ENCODE data around the gene MRNIP. TPM values are rescaled to one million over a fixed set of nuclear protein-coding genes. Genes with fewer than 3 reads are reported as not detected.
"Not testable (repeated sequence)": the region's sequence is repeated elsewhere in the genome, so short reads cannot be mapped to it uniquely, and the experiment has no call there.

Gene MRNIP
- total RNA-seq, 2 experiments from 2014 or later: 19.4 to 19.7 TPM

DNA sequence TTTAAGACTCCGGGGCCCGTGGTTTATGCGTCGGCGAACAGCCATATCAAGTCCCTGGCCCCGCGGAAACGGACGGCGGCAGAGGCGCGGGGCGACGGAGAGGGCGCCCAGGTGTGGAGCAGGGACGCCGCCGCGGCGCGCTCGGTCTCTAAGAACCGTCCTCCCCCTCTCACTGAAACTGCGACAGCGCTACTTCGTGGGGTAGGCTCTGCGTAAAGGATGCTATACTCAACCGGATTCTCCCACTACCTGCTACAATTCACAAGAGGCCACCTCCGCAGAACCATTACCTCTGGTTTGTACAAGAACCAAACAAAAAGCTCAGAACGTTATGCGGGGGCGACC is 404 bp downstream of the MRNIP start:
- intact Hi-C loops (cut with DNase I, micrococcal nuclease): loop anchor here (1.0 to 2.0 kb wide), 13 partner anchors 22 to 636 kb away; partner anchors contain the start of genes TBC1D9B (in 2 of the 2), CANX (in 1 of the 2), CNOT6 (in 1 of the 2) and HNRNPH1 (in 1 of the 2)
- CTCF ChIA-PET: interaction anchor here (0.5 to 1.6 kb wide), 4 partner anchors 13 to 234 kb away, joined by 3 to 12 read pairs (median 3); no protein-coding TSS in a partner anchor
- ATAC-seq: peak; percentile 62
- Mint-ChIP-seq H3K36me3 (ENCODE audit: low read depth) (peaks cover 14% of the 10 kb centered on the region), H3K4me1 (peaks cover 6% of the 10 kb centered on the region), H3K4me3 (peak overlapping the region; percentile 84), H3K9me3 (ENCODE audit: low read depth) (no peaks in the 10 kb centered on the region), H3K27me3 (no peaks in the 10 kb centered on the region), H3K27ac (peak overlapping the region; percentile 85)
- peak; percentile 66 for DNase-seq
- POLR2A ChIA-PET: interaction anchor here (0.8 kb wide), 1 partner anchor 245 kb away, joined by 3 read pairs; no protein-coding TSS in a partner anchor

DNA sequence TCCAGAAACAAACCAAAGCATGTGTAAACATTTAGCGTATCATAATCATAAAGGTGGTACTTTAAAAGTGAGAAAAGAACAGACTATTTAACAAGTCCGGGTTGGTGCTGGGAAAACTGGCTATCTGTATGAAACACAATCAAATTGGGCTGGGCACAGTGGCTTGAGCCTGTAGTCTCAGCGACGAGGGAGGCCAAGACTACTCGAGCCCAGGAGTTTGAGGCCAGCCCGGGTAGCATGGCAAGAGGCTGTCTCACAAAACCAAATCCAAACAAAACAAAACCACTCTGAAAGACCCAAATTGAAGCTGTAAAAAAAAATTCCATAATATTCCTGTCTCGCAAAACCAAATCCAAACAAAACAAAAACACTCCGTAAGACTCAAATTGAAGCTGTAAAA is 4.3 kb downstream of the MRNIP start:
- DNase-seq: no peak
- no peaks in the 10 kb centered on the region for H3K9me3 Mint-ChIP-seq (ENCODE audit: low read depth)
- no peak overlapping the region for H3K4me3 Mint-ChIP-seq
- ChIA-PET POLR2A (no interaction called here), CTCF (no interaction called here)
- H3K4me1 Mint-ChIP-seq: peaks cover 6% of the 10 kb centered on the region
- no peak overlapping the region for H3K27ac Mint-ChIP-seq
- intact Hi-C loops (cut with DNase I, micrococcal nuclease): no loop called here
- peaks cover 12% of the 10 kb centered on the region for H3K36me3 Mint-ChIP-seq (ENCODE audit: low read depth)
- ATAC-seq: no peak
- H3K27me3 Mint-ChIP-seq: no peaks in the 10 kb centered on the region

DNA sequence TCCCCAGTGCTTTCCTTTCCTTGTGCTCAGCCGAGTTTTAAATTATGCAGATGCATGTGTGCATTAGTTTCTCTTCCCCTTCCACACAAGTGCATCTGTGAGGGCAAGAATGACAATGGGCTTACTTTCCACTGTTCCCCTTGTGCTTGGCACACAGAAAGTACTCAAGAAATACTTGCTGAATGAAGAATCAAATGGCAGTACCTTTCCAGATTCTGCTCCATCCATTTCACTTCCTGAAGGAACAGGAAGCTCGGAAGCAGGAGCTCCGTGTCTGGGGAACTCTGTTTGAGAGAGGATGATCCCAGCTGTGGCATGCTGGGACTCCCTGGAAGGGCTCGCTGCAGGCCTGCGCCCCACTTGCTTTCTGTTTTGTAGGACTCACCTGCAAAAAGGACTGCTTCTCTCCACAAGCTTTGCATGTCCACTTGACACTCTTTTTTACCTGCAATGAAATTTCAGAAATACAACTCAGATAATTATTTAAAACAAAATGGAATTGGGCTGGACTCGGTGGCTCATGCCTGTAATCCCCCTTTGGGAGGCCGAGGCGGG is 5.5 kb downstream of the MRNIP start:
- Mint-ChIP-seq H3K36me3 (ENCODE audit: low read depth) (peaks cover 12% of the 10 kb centered on the region), H3K4me1 (peaks cover 6% of the 10 kb centered on the region), H3K4me3 (no peak overlapping the region), H3K9me3 (ENCODE audit: low read depth) (no peaks in the 10 kb centered on the region), H3K27me3 (no peaks in the 10 kb centered on the region), H3K27ac (no peak overlapping the region)
- intact Hi-C loops (cut with DNase I, micrococcal nuclease): no loop called here
- POLR2A ChIA-PET: no interaction called here
- DNase-seq (no peak), ATAC-seq (no peak)
- CTCF ChIA-PET: interaction anchor here (0.6 kb wide), 2 partner anchors 55 to 159 kb away, joined by 3 read pairs; no protein-coding TSS in a partner anchor

DNA sequence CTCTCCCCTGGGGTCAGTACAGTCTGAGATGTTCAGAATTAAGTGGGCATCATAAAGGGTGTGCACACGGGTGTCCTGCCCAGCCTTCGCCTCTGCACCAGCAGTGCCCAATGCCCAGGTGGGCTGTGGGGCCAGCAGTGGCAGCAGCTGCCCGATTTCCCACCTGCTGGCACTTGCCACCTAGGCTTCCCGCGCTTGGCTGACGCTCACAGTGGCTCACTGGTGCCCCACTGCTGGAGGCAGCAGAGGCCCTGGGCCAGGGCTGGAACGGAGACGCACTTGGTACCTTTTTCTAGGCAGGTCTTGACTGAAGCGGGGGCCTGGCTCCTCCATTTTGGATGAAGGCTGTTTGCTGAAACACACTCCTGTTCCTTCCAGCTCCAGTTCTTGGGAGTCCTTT is 17.0 kb downstream of the MRNIP start:
- POLR2A ChIA-PET: no interaction called here

DNA sequence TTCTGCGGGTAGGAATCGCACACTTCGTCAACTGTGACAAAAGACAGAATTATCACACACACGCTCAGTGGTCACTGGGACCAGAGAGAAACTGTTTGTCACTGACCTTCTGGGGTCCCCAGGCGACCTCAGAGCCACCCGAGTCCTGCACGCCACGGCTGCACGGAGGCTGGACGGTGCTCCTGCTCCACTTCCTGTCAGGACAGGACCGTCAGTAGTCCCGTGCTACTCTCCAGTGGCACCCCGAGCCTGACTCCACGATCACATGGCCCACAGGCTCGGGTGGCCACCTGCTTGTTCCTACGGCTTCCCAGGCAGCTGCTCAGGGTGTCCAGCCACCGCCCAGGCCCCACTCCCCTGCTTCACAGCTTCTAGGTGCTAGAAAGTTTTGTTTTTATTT is 17.9 kb downstream of the MRNIP start:
- Mint-ChIP-seq H3K4me1 (peaks cover 16% of the 10 kb centered on the region), H3K27ac (no peak overlapping the region), H3K4me3 (no peak overlapping the region), H3K27me3 (no peaks in the 10 kb centered on the region), H3K36me3 (ENCODE audit: low read depth) (peaks cover 33% of the 10 kb centered on the region), H3K9me3 (ENCODE audit: low read depth) (peaks cover 5% of the 10 kb centered on the region)
- intact Hi-C loops (cut with DNase I, micrococcal nuclease): no loop called here
- ChIA-PET POLR2A (no interaction called here), CTCF (interaction anchor here (0.7 kb wide), 1 partner anchor 10 kb away, joined by 3 read pairs; no protein-coding TSS in a partner anchor)
- DNase-seq (no peak), ATAC-seq (no peak)

More for the DNA sequence above, 17.0 kb downstream of the MRNIP start:
- intact Hi-C loops (cut with DNase I, micrococcal nuclease): no loop called here
- H3K27ac Mint-ChIP-seq: peak overlapping the region; percentile 10
- H3K27me3 Mint-ChIP-seq: no peaks in the 10 kb centered on the region
- peaks cover 7% of the 10 kb centered on the region for H3K4me1 Mint-ChIP-seq
- no peak for ATAC-seq
- H3K36me3 Mint-ChIP-seq (ENCODE audit: low read depth): peaks cover 31% of the 10 kb centered on the region
- CTCF ChIA-PET: no interaction called here
- DNase-seq: no peak
- H3K9me3 Mint-ChIP-seq (ENCODE audit: low read depth): peaks cover 8% of the 10 kb centered on the region
- no peak overlapping the region for H3K4me3 Mint-ChIP-seq

DNA sequence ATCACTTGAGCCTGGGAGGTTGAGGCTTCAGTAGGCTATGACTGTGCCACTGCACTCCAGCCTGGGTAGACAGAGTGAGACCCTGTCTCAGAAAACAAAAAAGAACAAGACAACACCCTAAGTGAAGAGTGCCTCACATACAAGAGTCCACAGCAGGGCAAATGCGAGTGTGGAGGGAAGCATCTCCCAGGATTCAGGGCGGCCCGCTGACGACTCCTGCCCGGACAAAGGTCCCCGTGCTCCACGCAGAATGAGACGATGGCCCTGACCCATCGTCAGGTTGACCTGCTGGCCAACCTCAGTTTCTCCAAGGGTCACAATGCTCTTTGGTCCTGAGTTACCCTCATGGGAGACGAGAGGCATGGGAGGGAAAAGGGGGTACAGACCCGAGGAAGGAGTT is 18.3 kb downstream of the MRNIP start:
- intact Hi-C loops (cut with DNase I, micrococcal nuclease): no loop called here
- ChIA-PET CTCF (no interaction called here), POLR2A (no interaction called here)
- ATAC-seq: no peak
- no peak overlapping the region for H3K27ac Mint-ChIP-seq
- H3K4me3 Mint-ChIP-seq: no peak overlapping the region
- H3K36me3 Mint-ChIP-seq (ENCODE audit: low read depth): peaks cover 36% of the 10 kb centered on the region
- peaks cover 17% of the 10 kb centered on the region for H3K4me1 Mint-ChIP-seq
- H3K27me3 Mint-ChIP-seq: no peaks in the 10 kb centered on the region
- H3K9me3 Mint-ChIP-seq (ENCODE audit: low read depth): peaks cover 3% of the 10 kb centered on the region
- no peak for DNase-seq

DNA sequence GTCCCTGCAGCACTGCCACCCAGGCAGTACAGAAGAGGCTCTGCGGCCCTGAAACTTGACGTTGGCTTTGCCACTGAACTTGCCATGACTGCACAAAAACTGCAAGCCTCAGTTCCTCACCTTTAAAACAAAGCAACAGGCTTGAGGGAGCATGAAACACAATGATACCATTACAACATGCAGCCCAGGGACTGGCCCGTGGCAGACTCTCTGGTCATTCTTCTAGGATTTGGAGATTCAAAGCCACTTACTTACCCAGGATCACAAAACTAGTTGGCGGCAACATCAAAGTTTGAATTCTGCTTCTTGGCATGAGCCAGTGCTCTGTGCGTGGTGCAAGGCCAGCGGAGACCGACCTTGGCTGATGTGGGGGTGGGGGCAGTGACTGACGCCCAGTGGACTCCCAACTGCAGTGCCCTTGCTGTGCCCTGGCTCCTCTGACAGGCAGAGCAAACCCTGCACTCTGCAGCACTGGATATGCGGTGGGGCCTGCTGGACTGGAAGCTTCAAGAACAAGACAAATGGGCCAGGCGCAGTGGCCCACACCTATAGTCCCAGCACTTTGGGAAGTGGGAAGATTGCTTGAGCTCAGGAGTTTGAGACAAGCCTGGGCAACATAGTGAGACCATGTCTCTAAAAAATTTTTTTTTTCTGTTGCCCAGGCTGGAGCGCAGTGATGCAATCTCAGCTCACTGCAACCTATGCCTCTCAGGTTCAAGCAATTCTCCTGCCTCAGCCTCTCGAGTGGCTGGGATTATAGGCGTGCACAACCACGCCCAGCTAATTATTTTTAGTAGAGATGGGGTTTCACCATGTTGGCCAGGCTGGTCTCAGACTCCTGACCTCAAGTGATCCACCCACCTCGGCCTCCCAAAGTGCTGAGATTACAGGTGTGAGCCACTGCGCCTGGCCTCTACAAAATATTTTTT is 19.0 kb downstream of the MRNIP start:
- Mint-ChIP-seq H3K36me3 (ENCODE audit: low read depth) (peaks cover 32% of the 10 kb centered on the region), H3K27me3 (no peaks in the 10 kb centered on the region)

DNA sequence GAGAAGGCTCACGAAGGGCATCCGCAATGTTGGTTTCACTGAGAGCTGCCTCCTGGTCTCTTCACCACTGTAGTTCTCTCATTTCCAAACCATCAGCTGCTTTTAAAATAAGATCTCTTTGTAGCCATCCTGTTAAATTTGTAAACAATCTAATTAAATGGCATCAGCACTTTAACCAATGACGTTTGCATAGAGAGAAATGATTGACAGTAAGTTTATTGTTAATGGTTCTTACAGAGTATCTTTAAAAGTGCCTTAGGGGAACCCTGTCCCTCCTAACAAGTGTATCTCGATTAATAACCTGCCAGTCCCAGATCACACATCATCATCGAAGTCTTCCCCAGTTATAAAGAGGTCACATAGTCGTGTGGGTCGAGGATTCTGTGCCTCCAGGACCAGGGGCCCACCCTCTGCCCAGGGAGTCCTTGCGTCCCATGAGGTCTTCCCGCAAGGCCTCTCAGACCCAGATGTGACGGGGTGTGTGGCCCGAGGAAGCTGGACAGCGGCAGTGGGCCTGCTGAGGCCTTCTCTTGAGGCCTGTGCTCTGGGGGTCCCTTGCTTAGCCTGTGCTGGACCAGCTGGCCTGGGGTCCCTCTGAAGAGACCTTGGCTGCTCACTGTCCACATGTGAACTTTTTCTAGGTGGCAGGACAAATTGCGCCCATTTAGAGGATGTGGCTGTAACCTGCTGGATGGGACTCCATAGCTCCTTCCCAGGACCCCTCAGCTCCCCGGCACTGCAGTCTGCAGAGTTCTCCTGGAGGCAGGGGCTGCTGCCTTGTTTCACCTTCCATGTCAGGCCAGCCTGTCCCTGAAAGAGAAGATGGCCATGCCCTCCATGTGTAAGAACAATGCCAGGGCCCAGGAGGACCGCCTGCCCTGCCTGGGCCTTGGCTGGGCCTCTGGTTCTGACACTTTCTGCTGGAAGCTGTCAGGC is 21.3 kb downstream of the MRNIP start:
- H3K4me1 Mint-ChIP-seq: peaks cover 17% of the 10 kb centered on the region
- H3K27me3 Mint-ChIP-seq: no peaks in the 10 kb centered on the region
- H3K4me3 Mint-ChIP-seq: no peak overlapping the region
- ATAC-seq (no peak), DNase-seq (no peak)
- H3K9me3 Mint-ChIP-seq (ENCODE audit: low read depth): no peaks in the 10 kb centered on the region
- H3K36me3 Mint-ChIP-seq (ENCODE audit: low read depth): peaks cover 44% of the 10 kb centered on the region
- H3K27ac Mint-ChIP-seq: peak overlapping the region; percentile 89
- ChIA-PET POLR2A (interaction anchor here (1.0 kb wide), 1 partner anchor 10 kb away, joined by 4 read pairs; no protein-coding TSS in a partner anchor), CTCF (interaction anchor here (0.7 to 1.4 kb wide), 8 partner anchors 10 to 140 kb away, joined by 3 to 5 read pairs (median 4); partner anchors contain the start of gene SQSTM1)
- intact Hi-C loops (cut with DNase I, micrococcal nuclease): loop anchor here in 1 of 2 experiments (5.0 kb wide), 1 partner anchor 35 kb away; no protein-coding TSS in a partner anchor

More for the DNA sequence above, 19.0 kb downstream of the MRNIP start:
- Mint-ChIP-seq H3K4me1 (peaks cover 17% of the 10 kb centered on the region), H3K27ac (no peak overlapping the region), H3K9me3 (ENCODE audit: low read depth) (no peaks in the 10 kb centered on the region), H3K4me3 (no peak overlapping the region)
- ChIA-PET CTCF (no interaction called here), POLR2A (no interaction called here)
- DNase-seq (no peak), ATAC-seq (no peak)
- intact Hi-C loops (cut with DNase I, micrococcal nuclease): loop anchor here in 1 of 2 experiments (5.0 kb wide), 1 partner anchor 37 kb away; no protein-coding TSS in a partner anchor

DNA sequence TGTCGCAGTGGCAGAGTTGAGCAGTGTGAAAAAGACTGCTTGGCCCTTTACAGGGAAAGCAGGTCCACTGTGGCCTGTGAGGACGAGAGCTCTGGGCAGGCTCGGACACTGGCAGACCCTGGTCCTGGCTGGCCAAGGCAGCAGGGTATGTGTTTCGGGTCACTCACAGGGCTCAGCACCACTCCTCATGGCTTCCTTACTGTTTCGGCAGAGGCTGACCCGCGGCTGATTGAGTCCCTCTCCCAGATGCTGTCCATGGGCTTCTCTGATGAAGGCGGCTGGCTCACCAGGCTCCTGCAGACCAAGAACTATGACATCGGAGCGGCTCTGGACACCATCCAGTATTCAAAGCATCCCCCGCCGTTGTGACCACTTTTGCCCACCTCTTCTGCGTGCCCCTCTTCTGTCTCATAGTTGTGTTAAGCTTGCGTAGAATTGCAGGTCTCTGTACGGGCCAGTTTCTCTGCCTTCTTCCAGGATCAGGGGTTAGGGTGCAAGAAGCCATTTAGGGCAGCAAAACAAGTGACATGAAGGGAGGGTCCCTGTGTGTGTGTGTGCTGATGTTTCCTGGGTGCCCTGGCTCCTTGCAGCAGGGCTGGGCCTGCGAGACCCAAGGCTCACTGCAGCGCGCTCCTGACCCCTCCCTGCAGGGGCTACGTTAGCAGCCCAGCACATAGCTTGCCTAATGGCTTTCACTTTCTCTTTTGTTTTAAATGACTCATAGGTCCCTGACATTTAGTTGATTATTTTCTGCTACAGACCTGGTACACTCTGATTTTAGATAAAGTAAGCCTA is 22.2 kb downstream of the MRNIP start:
- peaks cover 47% of the 10 kb centered on the region for H3K36me3 Mint-ChIP-seq (ENCODE audit: low read depth)
- DNase-seq: peak; percentile 79
- ChIA-PET POLR2A (interaction anchor here (1.0 kb wide), 1 partner anchor 9 kb away, joined by 4 read pairs; no protein-coding TSS in a partner anchor), CTCF (interaction anchor here (0.7 to 1.4 kb wide), 8 partner anchors 9 to 139 kb away, joined by 3 to 5 read pairs (median 4); partner anchors contain the start of gene SQSTM1)
- intact Hi-C loops (cut with DNase I, micrococcal nuclease): loop anchor here (1.0 to 5.0 kb wide), 3 partner anchors 22 to 34 kb away; partner anchors contain the start of gene MRNIP (in 1 of the 2)
- H3K27me3 Mint-ChIP-seq: no peaks in the 10 kb centered on the region
- peak; percentile 98 for ATAC-seq
- H3K27ac Mint-ChIP-seq: peak overlapping the region; percentile 89
- no peak overlapping the region for H3K4me3 Mint-ChIP-seq
- H3K4me1 Mint-ChIP-seq: peaks cover 19% of the 10 kb centered on the region
- no peaks in the 10 kb centered on the region for H3K9me3 Mint-ChIP-seq (ENCODE audit: low read depth)

DNA sequence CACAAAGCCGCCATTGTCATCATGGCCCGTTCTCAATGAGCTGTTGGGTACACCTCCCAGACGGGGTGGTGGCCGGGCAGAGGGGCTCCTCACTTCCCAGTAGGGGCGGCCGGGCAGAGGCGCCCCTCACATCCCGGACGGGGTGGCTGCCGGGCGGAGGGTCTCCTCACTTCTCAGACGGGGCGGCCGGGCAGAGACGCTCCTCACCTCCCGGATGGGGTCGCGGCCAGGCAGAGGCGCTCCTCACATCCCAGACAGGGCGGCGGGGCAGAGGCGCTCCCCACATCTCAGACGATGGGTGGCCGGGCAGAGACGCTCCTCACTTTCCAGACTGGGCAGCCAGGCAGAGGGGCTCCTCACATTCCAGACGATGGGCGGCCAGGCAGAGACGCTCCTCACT is 23.7 kb downstream of the MRNIP start:
- CTCF ChIA-PET; H3K27me3 Mint-ChIP-seq; ATAC-seq; DNase-seq; H3K27ac Mint-ChIP-seq; H3K9me3 Mint-ChIP-seq (ENCODE audit: low read depth); H3K4me3 Mint-ChIP-seq: not testable (repeated sequence)
- peaks cover 51% of the 10 kb centered on the region for H3K36me3 Mint-ChIP-seq (ENCODE audit: low read depth)
- POLR2A ChIA-PET: interaction anchor here (0.6 kb wide), 1 partner anchor 9 kb away, joined by 3 read pairs; no protein-coding TSS in a partner anchor
- intact Hi-C loops (cut with DNase I, micrococcal nuclease): loop anchor here in 1 of 2 experiments (5.0 kb wide), 1 partner anchor 33 kb away; no protein-coding TSS in a partner anchor
- peaks cover 19% of the 10 kb centered on the region for H3K4me1 Mint-ChIP-seq

Data from activated CD4-positive, alpha-beta T cell treated with anti-CD3 and anti-CD28 coated beads for 36 hours (primary cell).